IMR-90 (cell line): Measurements from ENCODE around the gene NEK4.

Experiments used
- CTCF ChIP-seq: conservative IDR thresholded peaks from 2 replicates; pipeline ENCODE4 v1.5.1; 2012; ENCODE audit warnings: mild to moderate bottlenecking, low read depth, low read length, improper control_type of control experiment
- MAFK ChIP-seq: IDR thresholded peaks from 2 replicates; pipeline ENCODE4 v1.6.1; 2012; ENCODE audit warnings: low read depth, low read length, improper control_type of control experiment
- POLR2A ChIP-seq: IDR thresholded peaks from 2 replicates; pipeline ENCODE4 v1.6.1; 2012; ENCODE audit warnings: mild to moderate bottlenecking, low read depth, low read length

- no peak for TF ChIP-seq POLR2A
- TF ChIP-seq CTCF, result no peak
- TF ChIP-seq MAFK, result no peak
These were observed 5.1 kb upstream of the NEK4 start for GRCh38 chr3:52775877-52776276.
